Measurements from ENCODE around the gene ARMC7. TPM values are rescaled to one million over a fixed set of nuclear protein-coding genes. Genes with fewer than 3 reads are reported as not detected.
A peak's percentile ranks its signal among the peaks of the same experiment; 100 is the strongest.

Gene ARMC7
- total RNA-seq, 4 donors from 2014 or later: 3.5 to 10.3 (median 6.7) TPM

DNA sequence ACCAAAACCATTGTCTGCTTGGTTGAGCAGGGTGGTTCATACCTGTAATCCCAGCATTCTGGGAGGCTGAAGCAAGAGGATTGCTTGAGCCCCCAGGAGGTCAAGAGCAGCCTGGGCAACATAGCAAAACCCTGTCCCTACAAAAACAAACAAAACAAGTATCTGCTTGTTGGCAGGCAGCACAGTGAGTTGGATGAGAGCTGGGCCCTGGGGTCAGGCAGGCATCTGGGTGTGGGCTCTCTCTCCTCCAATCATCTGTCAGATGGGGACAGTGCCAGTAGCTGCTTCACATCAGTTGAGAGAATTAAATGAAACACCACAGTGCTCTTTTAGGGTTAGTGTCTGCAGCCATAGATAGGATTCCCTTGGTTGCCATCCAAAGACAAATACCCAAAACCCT is 5.8 kb downstream of the ARMC7 start:
- Histone ChIP-seq H3K4me3 (no peak overlapping the region), H3K36me3 (peaks cover 0 to 22% (median 9%) of the 10 kb centered on the region in 4 donors), H3K4me1 (peaks cover 21 to 46% (median 37%) of the 10 kb centered on the region in 4 donors), H3K27me3 (no peaks in the 10 kb centered on the region), H3K9me3 (no peaks in the 10 kb centered on the region), H3K27ac (replicated peaks in 1 of 4) (peak overlapping the region in 1 of 4 donors; percentile 78)
- no peak for DNase-seq (ENCODE audit: extremely low spot score)
- TF ChIP-seq, protein P1, sequence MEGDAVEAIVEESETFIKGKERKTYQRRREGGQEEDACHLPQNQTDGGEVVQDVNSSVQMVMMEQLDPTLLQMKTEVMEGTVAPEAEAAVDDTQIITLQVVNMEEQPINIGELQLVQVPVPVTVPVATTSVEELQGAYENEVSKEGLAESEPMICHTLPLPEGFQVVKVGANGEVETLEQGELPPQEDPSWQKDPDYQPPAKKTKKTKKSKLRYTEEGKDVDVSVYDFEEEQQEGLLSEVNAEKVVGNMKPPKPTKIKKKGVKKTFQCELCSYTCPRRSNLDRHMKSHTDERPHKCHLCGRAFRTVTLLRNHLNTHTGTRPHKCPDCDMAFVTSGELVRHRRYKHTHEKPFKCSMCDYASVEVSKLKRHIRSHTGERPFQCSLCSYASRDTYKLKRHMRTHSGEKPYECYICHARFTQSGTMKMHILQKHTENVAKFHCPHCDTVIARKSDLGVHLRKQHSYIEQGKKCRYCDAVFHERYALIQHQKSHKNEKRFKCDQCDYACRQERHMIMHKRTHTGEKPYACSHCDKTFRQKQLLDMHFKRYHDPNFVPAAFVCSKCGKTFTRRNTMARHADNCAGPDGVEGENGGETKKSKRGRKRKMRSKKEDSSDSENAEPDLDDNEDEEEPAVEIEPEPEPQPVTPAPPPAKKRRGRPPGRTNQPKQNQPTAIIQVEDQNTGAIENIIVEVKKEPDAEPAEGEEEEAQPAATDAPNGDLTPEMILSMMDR (IDR thresholded peaks at IDR 0.05): no peak
- TF ChIP-seq POLR2AphosphoS5 (IDR thresholded peaks at IDR 0.05) (no peak), POLR2A (IDR thresholded peaks at IDR 0.05; ENCODE audit: low read depth) (no peak), EP300 (IDR thresholded peaks at IDR 0.05) (no peak)
- intact Hi-C loops (cut with DNase I): loop anchor here (2.0 kb wide), 2 partner anchors 15 to 89 kb away; partner anchors contain the start of genes NT5C and NUP85

DNA sequence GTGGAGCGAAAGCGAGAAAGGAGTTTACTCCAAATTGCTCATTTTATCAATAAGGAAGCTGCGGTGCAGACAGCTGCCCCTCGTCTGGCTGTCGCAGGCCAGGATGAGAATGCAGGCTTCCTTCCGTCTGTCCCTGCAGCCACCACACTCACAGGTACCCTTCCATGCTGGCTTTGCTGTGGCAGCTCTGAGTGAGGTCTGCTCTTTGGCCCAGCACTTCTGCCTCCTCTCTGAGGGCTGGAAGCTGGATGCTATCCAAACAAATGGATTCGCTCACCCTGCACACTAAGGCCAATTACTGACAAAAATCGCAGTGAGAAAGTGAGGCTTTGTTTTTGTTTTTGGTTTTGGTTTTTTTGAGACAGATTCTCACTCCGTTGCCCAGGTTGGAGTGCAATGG is 7.0 kb downstream of the ARMC7 start:
- TF ChIP-seq POLR2AphosphoS5 (IDR thresholded peaks at IDR 0.05): no peak
- TF ChIP-seq POLR2A (IDR thresholded peaks at IDR 0.05; ENCODE audit: low read depth): no peak
- TF ChIP-seq EP300 (IDR thresholded peaks at IDR 0.05): no peak
- TF ChIP-seq, protein P1 (IDR thresholded peaks at IDR 0.05): no peak

DNA sequence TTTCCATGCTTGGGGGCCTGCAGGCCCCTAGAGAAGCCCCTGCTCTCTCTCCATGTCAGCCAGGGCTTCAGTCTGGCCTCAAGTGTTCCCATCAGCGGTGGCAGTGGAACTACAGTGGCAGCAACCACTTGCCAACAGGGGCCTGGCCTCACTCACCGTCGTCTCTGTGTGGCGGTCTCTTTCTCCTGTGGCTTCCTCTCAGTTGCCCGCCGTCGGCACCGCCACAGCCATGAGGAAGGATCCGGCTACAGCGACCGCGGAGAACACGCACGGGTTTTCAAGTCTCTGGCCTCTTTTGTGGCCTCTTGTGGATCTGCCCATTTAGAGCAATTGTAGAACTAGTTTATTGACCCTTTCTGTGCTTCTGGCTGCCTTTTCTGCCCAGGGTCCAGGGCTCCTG is 8.5 kb downstream of the ARMC7 start:
- no peaks in the 10 kb centered on the region for H3K27me3 ChIP-seq
- intact Hi-C loops (cut with DNase I): no loop called here
- TF ChIP-seq EP300 (IDR thresholded peaks at IDR 0.05): no peak
- no peak for TF ChIP-seq POLR2AphosphoS5 (IDR thresholded peaks at IDR 0.05)
- TF ChIP-seq POLR2A (IDR thresholded peaks at IDR 0.05; ENCODE audit: low read depth): no peak
- TF ChIP-seq, protein P1 (IDR thresholded peaks at IDR 0.05): no peak
- H3K4me1 ChIP-seq: peaks cover 10 to 32% (median 24%) of the 10 kb centered on the region in 4 donors
- H3K9me3 ChIP-seq: no peaks in the 10 kb centered on the region
- H3K36me3 ChIP-seq: peaks cover 0 to 32% (median 9%) of the 10 kb centered on the region in 4 donors
- 90% methylated on average over 9 of the region's 14 CpGs for WGBS
- no peak overlapping the region for H3K4me3 ChIP-seq
- no peak overlapping the region for H3K27ac ChIP-seq (replicated peaks in 1 of 4)
- no peak for DNase-seq (ENCODE audit: extremely low spot score)

More for the DNA sequence above, 7.0 kb downstream of the ARMC7 start:
- intact Hi-C loops (cut with DNase I): no loop called here
- H3K36me3 ChIP-seq: peaks cover 0 to 32% (median 9%) of the 10 kb centered on the region in 4 donors
- peak overlapping the region in 1 of 4 donors; percentile 43 for H3K27ac ChIP-seq (replicated peaks in 1 of 4)
- no peaks in the 10 kb centered on the region for H3K27me3 ChIP-seq
- 76% methylated on average over 9 of the region's 9 CpGs for WGBS
- no peak for DNase-seq (ENCODE audit: extremely low spot score)
- peaks cover 11 to 35% (median 26%) of the 10 kb centered on the region in 4 donors for H3K4me1 ChIP-seq
- no peak overlapping the region for H3K4me3 ChIP-seq
- H3K9me3 ChIP-seq: no peaks in the 10 kb centered on the region

DNA sequence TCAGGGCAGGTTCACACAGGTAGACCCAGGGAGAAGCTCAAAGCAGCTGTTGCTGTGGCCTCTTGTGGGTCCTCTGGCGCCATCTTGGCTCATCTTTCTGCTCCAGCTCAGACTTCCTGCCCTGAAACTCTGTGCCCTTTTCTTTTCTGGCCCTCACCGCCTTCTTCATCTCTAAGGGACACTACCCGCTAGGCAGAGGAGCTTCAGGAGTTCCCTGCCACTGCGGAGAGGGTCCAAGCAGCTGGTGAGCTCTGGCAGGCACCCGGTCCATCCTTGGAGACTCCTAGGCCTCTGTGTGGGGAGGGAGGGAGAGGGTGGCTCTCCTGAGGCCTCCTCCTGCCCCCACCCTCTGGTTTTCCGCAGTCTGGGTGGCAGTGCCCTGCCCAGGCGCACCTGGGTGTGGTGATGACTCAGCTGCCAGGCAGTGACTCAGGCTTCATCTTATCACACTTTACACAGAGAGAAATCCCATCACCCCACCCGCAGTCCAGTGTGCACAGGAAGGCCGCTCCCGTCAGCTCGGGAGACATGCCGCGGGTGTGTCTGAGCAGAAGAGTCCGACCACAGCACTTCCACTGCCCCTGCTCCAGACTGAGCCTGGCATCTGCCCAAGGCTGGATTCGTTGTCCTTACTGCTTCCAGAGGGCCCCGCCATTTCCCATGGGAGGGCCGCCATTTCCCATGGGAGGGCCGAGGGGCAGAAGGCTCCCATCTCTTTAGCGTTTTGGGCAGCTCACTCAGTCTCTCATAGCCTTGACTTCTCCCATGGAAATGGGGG is 14.5 kb downstream of the ARMC7 start:
- Histone ChIP-seq H3K36me3 (peaks cover 0 to 25% (median 11%) of the 10 kb centered on the region in 4 donors), H3K4me1 (peaks cover 0 to 14% (median 10%) of the 10 kb centered on the region in 4 donors), H3K27me3 (no peaks in the 10 kb centered on the region), H3K9me3 (no peaks in the 10 kb centered on the region), H3K4me3 (no peak overlapping the region), H3K27ac (replicated peaks in 1 of 4) (peak overlapping the region in 1 of 4 donors; percentile 25)
- no peak for DNase-seq (ENCODE audit: extremely low spot score)
- intact Hi-C loops (cut with DNase I): no loop called here
- TF ChIP-seq POLR2A (IDR thresholded peaks at IDR 0.05; ENCODE audit: low read depth) (no peak), POLR2AphosphoS5 (IDR thresholded peaks at IDR 0.05) (peak; percentile 24 to 34)
- WGBS: 76% methylated on average over 6 of the region's 19 CpGs

DNA sequence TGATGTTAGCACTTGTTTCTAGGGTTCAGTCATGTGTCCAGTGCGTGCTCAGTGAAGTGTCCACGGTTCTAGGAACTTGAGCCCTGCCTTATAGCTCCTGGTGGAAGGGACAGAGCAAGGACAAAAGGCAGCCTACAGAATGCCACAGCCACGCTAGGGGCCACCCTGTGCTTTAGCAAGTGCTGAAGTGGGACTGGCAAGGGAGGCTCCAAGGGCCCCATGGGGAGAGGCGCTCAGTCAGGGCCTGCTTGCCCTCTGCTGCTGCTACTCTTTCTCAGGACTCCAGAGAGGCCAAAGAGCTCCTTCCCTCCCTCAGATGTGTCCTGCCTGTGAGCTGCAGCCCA is 15.0 kb downstream of the ARMC7 start:
- Histone ChIP-seq H3K9me3 (no peaks in the 10 kb centered on the region), H3K27me3 (no peaks in the 10 kb centered on the region), H3K27ac (replicated peaks in 1 of 4) (peak overlapping the region in 1 of 4 donors; percentile 25), H3K4me3 (no peak overlapping the region), H3K4me1 (peaks cover 0 to 17% (median 10%) of the 10 kb centered on the region in 4 donors), H3K36me3 (peaks cover 0 to 27% (median 15%) of the 10 kb centered on the region in 4 donors)
- WGBS: 93% methylated on average over 4 of the region's 4 CpGs
- intact Hi-C loops (cut with DNase I): no loop called here
- DNase-seq (ENCODE audit: extremely low spot score): no peak
- no peak for TF ChIP-seq EP300 (IDR thresholded peaks at IDR 0.05)
- TF ChIP-seq POLR2AphosphoS5 (IDR thresholded peaks at IDR 0.05): no peak
- TF ChIP-seq, protein P1 (IDR thresholded peaks at IDR 0.05): no peak
- TF ChIP-seq POLR2A (IDR thresholded peaks at IDR 0.05; ENCODE audit: low read depth): no peak

Measured in esophagus muscularis mucosa (tissue), 4 donors.